ENCODE data around the gene SPEG. TPM values are rescaled to one million over a fixed set of nuclear protein-coding genes. Genes with fewer than 3 reads are reported as not detected.
A peak's percentile ranks its signal among the peaks of the same experiment; 100 is the strongest.

SPEG gene
- total RNA-seq, 1 donor from 2014 or later, result 5.6 TPM

DNA sequence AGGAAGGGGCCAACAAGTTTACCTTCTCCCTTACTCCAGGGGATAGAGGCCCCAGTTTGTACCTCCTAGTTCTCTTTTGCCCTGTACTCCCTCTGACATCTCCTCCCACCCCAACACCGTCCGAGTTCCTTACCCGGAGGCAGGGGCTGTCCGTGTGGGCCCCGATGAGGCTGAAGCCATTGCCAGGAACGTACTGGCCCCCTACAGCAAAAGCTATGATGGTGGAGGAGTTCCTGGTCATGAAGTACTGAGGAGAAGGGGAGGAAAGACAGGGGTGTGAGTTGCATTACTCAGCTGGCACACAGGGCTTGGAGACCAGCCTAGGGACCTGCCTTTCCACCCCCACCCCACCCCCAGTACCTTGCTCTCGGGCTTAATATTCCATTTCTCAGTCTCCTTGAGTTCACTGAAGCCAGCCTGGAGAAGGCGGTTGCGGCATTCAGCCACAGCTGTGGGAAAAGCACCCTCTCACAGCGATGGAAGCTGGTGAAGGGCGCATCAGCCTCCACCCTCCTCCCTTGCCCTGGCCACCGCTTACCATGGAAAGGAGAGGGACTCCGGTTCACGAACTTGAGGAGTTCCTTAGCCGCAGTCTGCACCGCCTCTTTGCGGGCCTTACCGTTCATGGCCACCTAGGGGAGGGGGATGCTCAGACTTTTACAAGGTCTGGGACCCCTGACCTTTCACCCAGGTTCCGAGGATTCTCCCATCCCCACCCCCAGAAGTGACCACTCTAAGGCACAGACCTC lies 47.9 kb upstream of the SPEG start:
- Histone ChIP-seq H3K4me3 (peak overlapping the region; percentile 74), H3K4me1 (peaks cover 6% of the 10 kb centered on the region), H3F3A (ENCODE audit: low read depth) (peaks cover 12% of the 10 kb centered on the region), H2AFZ (replicated peaks) (peak overlapping the region; percentile 76), H3K9me3 (ENCODE audit: low read depth) (no peaks in the 10 kb centered on the region), H3K79me2 (ENCODE audit: low read depth) (no peaks in the 10 kb centered on the region), H3K36me3 (no peaks in the 10 kb centered on the region), H3K9ac (peak overlapping the region; percentile 24), H3K27me3 (peaks cover 8% of the 10 kb centered on the region), H3K27ac (no peak overlapping the region), H3K4me2 (peak overlapping the region; percentile 84), H4K20me1 (ENCODE audit: low read depth) (peaks cover 6% of the 10 kb centered on the region)
- peaks cover 11% of the 10 kb centered on the region for H3K36me3 Mint-ChIP-seq
- H3K27me3 Mint-ChIP-seq (ENCODE audit: insufficient read depth, low read depth), result peaks cover 5% of the 10 kb centered on the region
- H3K27ac Mint-ChIP-seq, result peak overlapping the region; percentile 78
- H3K9me3 Mint-ChIP-seq, result no peaks in the 10 kb centered on the region
- TF ChIP-seq, protein P1, sequence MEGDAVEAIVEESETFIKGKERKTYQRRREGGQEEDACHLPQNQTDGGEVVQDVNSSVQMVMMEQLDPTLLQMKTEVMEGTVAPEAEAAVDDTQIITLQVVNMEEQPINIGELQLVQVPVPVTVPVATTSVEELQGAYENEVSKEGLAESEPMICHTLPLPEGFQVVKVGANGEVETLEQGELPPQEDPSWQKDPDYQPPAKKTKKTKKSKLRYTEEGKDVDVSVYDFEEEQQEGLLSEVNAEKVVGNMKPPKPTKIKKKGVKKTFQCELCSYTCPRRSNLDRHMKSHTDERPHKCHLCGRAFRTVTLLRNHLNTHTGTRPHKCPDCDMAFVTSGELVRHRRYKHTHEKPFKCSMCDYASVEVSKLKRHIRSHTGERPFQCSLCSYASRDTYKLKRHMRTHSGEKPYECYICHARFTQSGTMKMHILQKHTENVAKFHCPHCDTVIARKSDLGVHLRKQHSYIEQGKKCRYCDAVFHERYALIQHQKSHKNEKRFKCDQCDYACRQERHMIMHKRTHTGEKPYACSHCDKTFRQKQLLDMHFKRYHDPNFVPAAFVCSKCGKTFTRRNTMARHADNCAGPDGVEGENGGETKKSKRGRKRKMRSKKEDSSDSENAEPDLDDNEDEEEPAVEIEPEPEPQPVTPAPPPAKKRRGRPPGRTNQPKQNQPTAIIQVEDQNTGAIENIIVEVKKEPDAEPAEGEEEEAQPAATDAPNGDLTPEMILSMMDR (IDR thresholded peaks at IDR 0.05), result no peak
- TF ChIP-seq EZH2phosphoT487 (IDR thresholded peaks at IDR 0.05) (no peak), EZH2 (IDR thresholded peaks at IDR 0.05) (no peak)
- DNase-seq (ENCODE audit: low spot score), result no peak
- H3K4me1 Mint-ChIP-seq, result peaks cover 8% of the 10 kb centered on the region
- H3K4me3 Mint-ChIP-seq, result peak overlapping the region; percentile 92

DNA sequence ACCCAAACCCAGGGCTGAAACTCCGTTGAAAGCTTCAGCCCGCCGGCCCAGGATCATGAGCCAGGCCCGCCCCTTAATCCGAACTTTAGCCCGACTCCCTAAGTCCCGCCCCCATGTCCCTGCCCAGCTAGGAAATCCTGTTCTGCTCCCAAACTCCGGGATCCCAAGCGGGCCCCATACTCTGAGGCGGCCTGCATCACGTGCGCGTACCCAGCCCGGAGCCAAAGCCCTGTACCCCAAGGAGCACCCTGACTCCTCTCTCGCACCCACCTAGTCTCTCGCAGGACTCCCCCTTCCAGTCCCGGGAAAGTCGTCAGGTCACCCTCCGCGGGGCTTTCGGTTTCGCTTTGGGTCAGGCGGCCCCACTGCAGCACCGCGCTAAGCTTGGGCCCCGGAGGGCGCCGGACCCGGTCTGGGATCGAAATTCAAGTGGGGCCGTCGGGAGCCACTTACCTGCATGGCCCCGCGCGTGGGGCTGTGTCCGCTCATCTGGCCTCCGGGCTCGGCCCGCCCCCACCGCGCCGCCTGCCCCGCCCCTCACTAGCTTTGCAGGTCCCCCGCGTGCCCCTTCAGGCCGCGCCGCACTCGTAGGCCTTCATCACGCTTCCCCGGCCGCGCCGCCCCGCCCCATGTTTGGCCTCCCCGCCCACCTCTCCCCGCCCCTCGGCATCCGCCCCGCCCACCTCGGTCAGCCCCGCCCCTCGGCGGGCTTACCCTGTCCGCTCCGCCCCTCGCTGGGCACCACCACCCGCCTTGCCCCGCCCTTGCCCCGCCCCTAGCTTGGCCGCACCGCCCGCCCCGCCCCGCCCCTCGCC lies 47.1 kb upstream of the SPEG start, which contains the start of gene DNPEP:
TSS of gene DNPEP (minus strand) at position 607 of the 815 bp plus-strand sequence. CDS start at position 489, 118 bp downstream.
- no peak within 1 kb of the TSS for H3K27ac ChIP-seq
- peaks cover 6% of the 10 kb centered on the region for H4K20me1 ChIP-seq (ENCODE audit: low read depth)
- DNase-seq (ENCODE audit: low spot score), result peak; percentile 96
- H3K79me2 ChIP-seq (ENCODE audit: low read depth), result no peaks in the 10 kb centered on the region
- H3K4me2 ChIP-seq, result peak within 1 kb of the TSS; percentile 84
- H3K36me3 ChIP-seq, result no peaks in the 10 kb centered on the region
- Mint-ChIP-seq H3K36me3 (peaks cover 9% of the 10 kb centered on the region), H3K9me3 (peaks cover under 1% of the 10 kb centered on the region), H3K4me3 (peak within 1 kb of the TSS; percentile 92), H3K4me1 (peaks cover 8% of the 10 kb centered on the region), H3K27ac (peak within 1 kb of the TSS; percentile 78), H3K27me3 (ENCODE audit: insufficient read depth, low read depth) (peaks cover 7% of the 10 kb centered on the region)
- no peaks in the 10 kb centered on the region for H3K9me3 ChIP-seq (ENCODE audit: low read depth)
- H3K27me3 ChIP-seq, result peaks cover 8% of the 10 kb centered on the region
- peaks cover 6% of the 10 kb centered on the region for H3K4me1 ChIP-seq
- H3F3A ChIP-seq (ENCODE audit: low read depth), result peaks cover 12% of the 10 kb centered on the region
- H3K9ac ChIP-seq, result peak within 1 kb of the TSS; percentile 24
- peak within 1 kb of the TSS; percentile 74 for H3K4me3 ChIP-seq
- no peak for TF ChIP-seq EZH2 (IDR thresholded peaks at IDR 0.05)
- TF ChIP-seq, protein P1 (IDR thresholded peaks at IDR 0.05), result no peak
- no peak for TF ChIP-seq EZH2phosphoT487 (IDR thresholded peaks at IDR 0.05)
- peak within 1 kb of the TSS; percentile 89 for H2AFZ ChIP-seq (replicated peaks)

DNA sequence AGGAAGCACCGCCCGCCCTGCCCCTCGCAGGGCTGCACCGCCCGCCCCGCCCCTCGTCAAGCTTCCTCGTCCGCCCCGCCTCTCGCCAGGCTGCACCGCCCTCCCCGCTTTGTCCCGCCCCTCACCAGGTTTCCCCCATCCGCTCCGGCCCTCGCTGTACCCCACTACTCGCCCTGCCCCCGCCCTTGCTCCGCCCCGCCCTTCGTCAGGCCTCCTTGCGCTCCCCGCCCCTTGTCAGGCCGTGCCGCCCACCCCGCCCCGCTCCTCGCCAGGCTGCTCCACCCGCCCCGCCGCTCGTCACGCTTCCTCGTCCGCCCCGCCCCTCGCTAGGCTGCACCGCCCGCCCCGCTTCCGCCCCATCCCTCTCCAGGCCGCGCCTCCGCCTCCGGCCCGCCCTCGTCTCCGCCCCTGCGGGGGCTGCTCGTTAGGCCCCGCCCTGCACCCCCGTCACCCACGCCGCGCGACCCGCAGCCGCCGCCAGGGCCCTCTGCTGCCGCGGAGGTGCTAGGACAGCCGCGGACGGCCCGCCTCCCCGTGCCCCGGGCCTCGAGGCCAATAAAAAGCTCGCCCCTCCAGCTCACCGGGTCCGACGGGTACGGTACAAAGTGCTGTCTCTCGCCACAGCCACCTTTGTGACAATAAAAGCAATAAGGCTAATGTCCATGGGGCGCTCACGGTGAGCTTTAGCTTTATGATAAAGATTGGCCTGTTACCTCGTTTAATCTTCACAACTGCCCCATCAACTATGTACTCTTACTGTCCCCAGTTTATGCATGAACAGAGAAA lies 46.3 kb upstream of the SPEG start:
- Histone ChIP-seq H3K36me3 (no peaks in the 10 kb centered on the region), H3K27ac (no peak overlapping the region), H3K4me3 (peak overlapping the region; percentile 74), H3F3A (ENCODE audit: low read depth) (peaks cover 12% of the 10 kb centered on the region), H3K79me2 (ENCODE audit: low read depth) (no peaks in the 10 kb centered on the region), H3K9me3 (ENCODE audit: low read depth) (no peaks in the 10 kb centered on the region), H2AFZ (replicated peaks) (peak overlapping the region; percentile 89), H3K9ac (no peak overlapping the region), H3K4me2 (peak overlapping the region; percentile 73), H4K20me1 (ENCODE audit: low read depth) (peaks cover 6% of the 10 kb centered on the region), H3K27me3 (peaks cover 8% of the 10 kb centered on the region), H3K4me1 (peaks cover 6% of the 10 kb centered on the region)
- peak overlapping the region; percentile 9 for H3K27ac Mint-ChIP-seq
- peak; percentile 97 for DNase-seq (ENCODE audit: low spot score)
- H3K27me3 Mint-ChIP-seq (ENCODE audit: insufficient read depth, low read depth), result peaks cover 10% of the 10 kb centered on the region
- TF ChIP-seq EZH2 (IDR thresholded peaks at IDR 0.05) (peak; percentile 49), EZH2phosphoT487 (IDR thresholded peaks at IDR 0.05) (no peak)
- TF ChIP-seq, protein P1 (IDR thresholded peaks at IDR 0.05), result peak; percentile 60
- H3K36me3 Mint-ChIP-seq, result peaks cover 5% of the 10 kb centered on the region
- H3K9me3 Mint-ChIP-seq, result peaks cover 3% of the 10 kb centered on the region
- H3K4me1 Mint-ChIP-seq, result peaks cover 8% of the 10 kb centered on the region
- H3K4me3 Mint-ChIP-seq, result peak overlapping the region; percentile 80

Measured in neural progenitor cell (in vitro differentiated cells).